Occipital lobe (tissue), 2 donors: ENCODE results near the gene HAUS1. TPM values are rescaled to one million over a fixed set of nuclear protein-coding genes. Genes with fewer than 3 reads are reported as not detected.
"Not testable (repeated sequence)": the region's sequence is repeated elsewhere in the genome, so short reads cannot be mapped to it uniquely, and the experiment has no call there.

Source experiments
- DNase-seq: peaks from one replicate; lab custom pipeline; 2025; lab: John Stamatoyannopoulos, UW
- total RNA-seq: library from RNA; depleted of rRNA; stranded (reverse); fragments of >200 nt; gene quantifications from one replicate; pipeline ENCODE4 v1.2.3, GENCODE V29; 2014

Gene HAUS1
- total RNA-seq, 1 donor from 2014 or later = 34.8 TPM

GRCh38 chr18:46156124-46156745 is 52.0 kb downstream of the HAUS1 start:
- DNase-seq = no peak

GRCh38 chr18:46156843-46157242 is 52.7 kb downstream of the HAUS1 start:
- no peak for DNase-seq

- no peak for DNase-seq
Measured at GRCh38 chr18:46158499-46158898, 54.3 kb downstream of the HAUS1 start.

- DNase-seq = no peak
Measured at GRCh38 chr18:46160050-46160798, 56.0 kb downstream of the HAUS1 start.

GRCh38 chr18:46160840-46161239 is 56.7 kb downstream of the HAUS1 start:
- not testable (repeated sequence) for DNase-seq

GRCh38 chr18:46161703-46162396 is 57.7 kb downstream of the HAUS1 start:
- DNase-seq = no peak

GRCh38 chr18:46163091-46163490 is 58.9 kb downstream of the HAUS1 start:
- no peak for DNase-seq

GRCh38 chr18:46163941-46164499 is 59.8 kb downstream of the HAUS1 start:
- no peak for DNase-seq

- not testable (repeated sequence) for DNase-seq
Measured at GRCh38 chr18:46164502-46164901, 60.3 kb downstream of the HAUS1 start.

GRCh38 chr18:46164920-46165319 is 60.7 kb downstream of the HAUS1 start:
- DNase-seq = no peak

GRCh38 chr18:46166261-46166970 is 62.2 kb downstream of the HAUS1 start:
- DNase-seq = no peak

GRCh38 chr18:46167971-46168370 is 63.8 kb downstream of the HAUS1 start:
- no peak for DNase-seq

- no peak for DNase-seq
Measured at GRCh38 chr18:46169464-46169941, 65.3 kb downstream of the HAUS1 start.

- DNase-seq = no peak
Measured at GRCh38 chr18:46171331-46171730, 67.1 kb downstream of the HAUS1 start.

GRCh38 chr18:46173393-46174341 is 69.5 kb downstream of the HAUS1 start:
- peak; percentile 92 for DNase-seq

- DNase-seq = no peak
Measured at GRCh38 chr18:46174342-46175041, 70.3 kb downstream of the HAUS1 start.

GRCh38 chr18:46176001-46176400 is 71.8 kb downstream of the HAUS1 start:
- DNase-seq = no peak
